Measurements from ENCODE around the gene LRP1B. TPM values are rescaled to one million over a fixed set of nuclear protein-coding genes. Genes with fewer than 3 reads are reported as not detected.
A peak's percentile ranks its signal among the peaks of the same experiment; 100 is the strongest.

Gene LRP1B
- total RNA-seq, 1 donor from 2014 or later = 0.54 TPM

DNA sequence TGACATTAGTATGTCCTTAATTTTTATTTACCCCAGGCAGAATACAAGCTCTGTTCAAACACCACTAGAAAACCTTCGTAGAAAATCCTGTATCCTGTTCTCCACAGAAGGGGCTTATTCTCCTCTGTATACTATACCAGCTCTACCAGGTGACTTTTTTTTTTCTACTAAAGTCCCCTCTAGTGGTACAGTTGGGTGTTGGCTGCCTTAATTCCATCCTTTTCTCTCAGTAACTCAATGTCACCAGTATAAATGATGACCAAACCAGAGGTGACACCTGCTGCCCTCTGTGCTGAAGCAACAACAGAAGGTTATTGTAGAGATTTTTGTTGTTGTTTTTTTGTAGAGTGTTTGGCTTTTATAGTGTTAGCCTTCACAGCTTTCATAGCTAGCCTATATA, 1322.0 kb downstream of the LRP1B start:
- H3K27ac Mint-ChIP-seq (ENCODE audit: unreplicated experiment) = no peak overlapping the region
- H3K27me3 Mint-ChIP-seq (ENCODE audit: low read depth) = no peaks in the 10 kb centered on the region
- H3K9me3 Mint-ChIP-seq = no peaks in the 10 kb centered on the region
- TF ChIP-seq, protein P1, sequence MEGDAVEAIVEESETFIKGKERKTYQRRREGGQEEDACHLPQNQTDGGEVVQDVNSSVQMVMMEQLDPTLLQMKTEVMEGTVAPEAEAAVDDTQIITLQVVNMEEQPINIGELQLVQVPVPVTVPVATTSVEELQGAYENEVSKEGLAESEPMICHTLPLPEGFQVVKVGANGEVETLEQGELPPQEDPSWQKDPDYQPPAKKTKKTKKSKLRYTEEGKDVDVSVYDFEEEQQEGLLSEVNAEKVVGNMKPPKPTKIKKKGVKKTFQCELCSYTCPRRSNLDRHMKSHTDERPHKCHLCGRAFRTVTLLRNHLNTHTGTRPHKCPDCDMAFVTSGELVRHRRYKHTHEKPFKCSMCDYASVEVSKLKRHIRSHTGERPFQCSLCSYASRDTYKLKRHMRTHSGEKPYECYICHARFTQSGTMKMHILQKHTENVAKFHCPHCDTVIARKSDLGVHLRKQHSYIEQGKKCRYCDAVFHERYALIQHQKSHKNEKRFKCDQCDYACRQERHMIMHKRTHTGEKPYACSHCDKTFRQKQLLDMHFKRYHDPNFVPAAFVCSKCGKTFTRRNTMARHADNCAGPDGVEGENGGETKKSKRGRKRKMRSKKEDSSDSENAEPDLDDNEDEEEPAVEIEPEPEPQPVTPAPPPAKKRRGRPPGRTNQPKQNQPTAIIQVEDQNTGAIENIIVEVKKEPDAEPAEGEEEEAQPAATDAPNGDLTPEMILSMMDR (conservative IDR thresholded peaks at IDR 0.05) = peak; percentile 40
- no peaks in the 10 kb centered on the region for H3K4me1 Mint-ChIP-seq
- no peak for DNase-seq (ENCODE audit: low read depth, low spot score)
- H3K4me3 Mint-ChIP-seq = no peak overlapping the region
- no peaks in the 10 kb centered on the region for H3K36me3 Mint-ChIP-seq (ENCODE audit: low read depth)

DNA sequence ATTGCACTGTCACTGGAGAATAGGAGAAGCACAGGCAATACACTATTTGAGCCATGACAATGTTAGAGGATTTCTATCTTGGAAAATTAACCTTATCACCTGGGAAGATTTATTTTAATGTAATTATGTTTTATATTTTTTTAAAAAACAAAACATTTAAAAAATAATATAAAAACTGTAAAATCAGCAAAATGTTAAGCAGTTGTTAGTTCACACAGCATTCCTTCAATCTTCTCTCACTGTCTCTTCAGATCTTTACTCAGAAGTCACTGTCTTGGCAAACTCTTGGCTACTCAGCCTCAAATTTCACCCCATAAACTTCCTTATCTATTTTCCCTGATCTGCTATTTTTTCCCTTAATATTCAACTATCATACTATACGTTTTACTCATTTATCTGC, 1322.6 kb downstream of the LRP1B start:
- H3K4me1 Mint-ChIP-seq = no peaks in the 10 kb centered on the region
- no peak overlapping the region for H3K4me3 Mint-ChIP-seq
- H3K27ac Mint-ChIP-seq (ENCODE audit: unreplicated experiment) = no peak overlapping the region
- DNase-seq (ENCODE audit: low read depth, low spot score) = no peak
- TF ChIP-seq, protein P1 (conservative IDR thresholded peaks at IDR 0.05) = no peak
- H3K9me3 Mint-ChIP-seq = no peaks in the 10 kb centered on the region
- no peaks in the 10 kb centered on the region for H3K27me3 Mint-ChIP-seq (ENCODE audit: low read depth)
- H3K36me3 Mint-ChIP-seq (ENCODE audit: low read depth) = no peaks in the 10 kb centered on the region

DNA sequence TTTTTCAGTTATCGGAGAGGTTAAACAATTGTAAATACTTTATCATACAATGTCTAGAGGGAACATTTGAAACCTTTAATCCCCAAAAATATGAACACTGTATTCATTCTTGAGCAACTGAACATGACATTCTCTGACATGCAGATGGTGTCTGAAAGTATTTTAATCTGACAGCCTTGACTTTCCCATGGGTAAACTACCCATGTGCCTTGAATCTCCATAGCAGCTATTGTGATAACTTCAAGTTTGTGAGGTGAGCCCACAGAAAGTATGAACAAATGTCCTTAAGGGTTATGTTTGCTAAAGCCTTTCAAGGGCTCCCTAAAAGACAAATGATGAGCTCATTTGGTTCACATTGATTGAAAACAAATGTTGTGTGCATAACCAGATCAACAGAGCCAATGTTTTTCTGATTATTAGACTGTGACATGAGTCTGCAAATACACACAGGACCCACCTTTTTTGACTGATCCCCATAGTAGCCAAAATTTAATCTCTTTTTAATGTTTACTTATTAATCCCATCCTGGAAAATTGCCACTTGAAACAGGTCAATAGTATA, 1326.0 kb downstream of the LRP1B start:
- no peaks in the 10 kb centered on the region for H3K9me3 Mint-ChIP-seq
- no peak overlapping the region for H3K27ac Mint-ChIP-seq (ENCODE audit: unreplicated experiment)
- H3K4me1 Mint-ChIP-seq = no peaks in the 10 kb centered on the region
- DNase-seq (ENCODE audit: low read depth, low spot score) = no peak
- TF ChIP-seq, protein P1 (conservative IDR thresholded peaks at IDR 0.05) = no peak
- H3K27me3 Mint-ChIP-seq (ENCODE audit: low read depth) = no peaks in the 10 kb centered on the region
- no peaks in the 10 kb centered on the region for H3K36me3 Mint-ChIP-seq (ENCODE audit: low read depth)
- no peak overlapping the region for H3K4me3 Mint-ChIP-seq

DNA sequence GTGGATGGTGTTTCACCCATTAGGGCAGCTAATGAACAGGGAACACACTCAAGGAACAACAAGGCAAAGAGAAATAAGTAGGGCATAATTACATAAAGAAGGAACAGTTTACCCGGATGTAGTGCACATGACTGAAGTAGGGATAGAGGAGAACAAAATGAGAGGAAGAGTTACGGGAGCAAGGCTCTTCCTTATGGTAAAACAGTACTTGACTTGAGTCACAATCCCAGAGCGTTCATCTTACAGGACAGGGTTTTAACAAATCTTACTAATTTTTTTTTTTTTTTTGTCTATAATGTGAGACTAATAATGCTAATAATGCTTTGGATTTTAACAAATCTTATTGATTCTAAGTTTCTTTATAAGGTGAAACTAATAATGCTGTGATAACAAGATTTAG, 1329.5 kb downstream of the LRP1B start:
- Mint-ChIP-seq H3K4me3 (no peak overlapping the region), H3K27me3 (ENCODE audit: low read depth) (no peaks in the 10 kb centered on the region), H3K4me1 (no peaks in the 10 kb centered on the region), H3K36me3 (ENCODE audit: low read depth) (no peaks in the 10 kb centered on the region), H3K9me3 (no peaks in the 10 kb centered on the region), H3K27ac (ENCODE audit: unreplicated experiment) (no peak overlapping the region)
- no peak for DNase-seq (ENCODE audit: low read depth, low spot score)
- TF ChIP-seq, protein P1 (conservative IDR thresholded peaks at IDR 0.05) = no peak

DNA sequence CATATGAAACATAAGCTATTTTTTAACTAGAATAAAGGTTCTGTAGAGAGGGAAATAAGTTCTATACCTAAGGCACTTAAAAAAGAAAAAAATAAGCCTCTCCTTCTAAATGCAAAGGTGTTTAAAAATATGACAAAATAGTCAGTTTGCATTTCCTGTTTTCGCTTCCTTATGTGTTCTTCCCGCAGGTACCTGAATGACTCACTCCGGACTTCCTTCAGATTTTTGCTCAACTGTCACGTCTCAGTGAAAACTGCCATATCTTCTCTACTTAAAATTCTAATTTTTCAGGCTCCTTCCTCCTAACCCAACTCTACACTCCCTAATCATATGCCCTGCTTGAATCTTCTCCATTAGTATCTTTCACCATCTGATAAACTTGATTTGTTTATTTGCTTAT, 1333.1 kb downstream of the LRP1B start:
- Mint-ChIP-seq H3K27ac (ENCODE audit: unreplicated experiment) (no peak overlapping the region), H3K36me3 (ENCODE audit: low read depth) (no peaks in the 10 kb centered on the region), H3K4me3 (no peak overlapping the region), H3K9me3 (no peaks in the 10 kb centered on the region), H3K4me1 (no peaks in the 10 kb centered on the region), H3K27me3 (ENCODE audit: low read depth) (no peaks in the 10 kb centered on the region)
- TF ChIP-seq, protein P1 (conservative IDR thresholded peaks at IDR 0.05) = no peak
- DNase-seq (ENCODE audit: low read depth, low spot score) = no peak

All from neural crest cell (in vitro differentiated cells).